GM23338 (cell line): ENCODE data around the gene ALDH18A1. TPM values are rescaled to one million over a fixed set of nuclear protein-coding genes. Genes with fewer than 3 reads are reported as not detected.

ENCODE experiments used
- ATAC-seq: fragments of 200-7000 bp; cut with Tn5 transposase; 3 replicates; pipeline ENCODE4 v1.9.1; 2020
- DNase-seq: peaks from one replicate; pipeline ENCODE4 v3.0.0-alpha.2; 2015; ENCODE audit warnings: low spot score
- H2AFZ ChIP-seq: fragments of 200-600 bp; sonication (generic); 2 replicates; pipeline ENCODE4 v1.8.0; 2016; ENCODE audit warnings: antibody characterized with exemption, mild to moderate bottlenecking, moderate library complexity
- H3F3A ChIP-seq: fragments of 200-600 bp; sonication (generic); replicated peaks from 2 replicates; pipeline ENCODE4 v1.8.0; 2017; ENCODE audit warnings: antibody characterized with exemption, mixed run types, low read depth
- H3K27ac ChIP-seq: fragments of 200-600 bp; sonication (generic); 2 replicates; pipeline ENCODE4 v1.6.1; 2016; ENCODE audit warnings: low read depth
- H3K27me3 ChIP-seq: fragments of 200-600 bp; sonication (generic); 2 replicates; pipeline ENCODE4 v1.8.0; 2016; ENCODE audit warnings: mild to moderate bottlenecking, mixed run types, moderate library complexity; ENCODE audit not compliant: insufficient read depth
- H3K36me3 ChIP-seq: fragments of 200-600 bp; sonication (generic); 2 replicates; pipeline ENCODE4 v1.8.0; 2016; ENCODE audit warnings: mild to moderate bottlenecking; ENCODE audit not compliant: insufficient read depth
- H3K4me1 ChIP-seq: fragments of 200-600 bp; sonication (generic); 2 replicates; pipeline ENCODE4 v1.8.0; 2016; ENCODE audit warnings: mild to moderate bottlenecking, moderate library complexity; ENCODE audit not compliant: insufficient read depth
- H3K4me2 ChIP-seq: fragments of 200-600 bp; sonication (generic); 2 replicates; pipeline ENCODE4 v1.7.1; 2017; ENCODE audit warnings: mixed run types
- H3K4me3 ChIP-seq: fragments of 200-600 bp; sonication (generic); 2 replicates; pipeline ENCODE4 v1.6.1; 2016; ENCODE audit warnings: mixed run types
- H3K79me2 ChIP-seq: fragments of 200-600 bp; sonication (generic); replicated peaks from 2 replicates; pipeline ENCODE4 v1.8.0; 2017; ENCODE audit warnings: mild to moderate bottlenecking; ENCODE audit not compliant: insufficient read depth
- H3K9me2 ChIP-seq: fragments of 200-600 bp; sonication (generic); 2 replicates; pipeline ENCODE4 v1.8.0; 2017; ENCODE audit not compliant: insufficient read depth
- H4K20me1 ChIP-seq: fragments of 200-600 bp; sonication (generic); replicated peaks from 2 replicates; pipeline ENCODE4 v1.8.0; 2017; ENCODE audit warnings: mild to moderate bottlenecking; ENCODE audit not compliant: insufficient read depth
- H3K27ac Mint-ChIP-seq: 2 replicates; pipeline ENCODE4 v1.8.0; 2020; ENCODE audit warnings: inconsistent platforms, mild to moderate bottlenecking, moderate library complexity, mixed read lengths
- H3K27me3 Mint-ChIP-seq: 3 replicates; pipeline ENCODE4 v1.8.0; 2022; ENCODE audit warnings: low read depth, mild to moderate bottlenecking, moderate library complexity, mixed read lengths, inconsistent platforms; ENCODE audit not compliant: insufficient read depth, poor library complexity
- H3K36me3 Mint-ChIP-seq: 3 replicates; pipeline ENCODE4 v1.8.0; 2021; ENCODE audit warnings: low read depth, mild to moderate bottlenecking, inconsistent platforms, moderate library complexity, mixed read lengths
- H3K4me1 Mint-ChIP-seq: 3 replicates; pipeline ENCODE4 v1.8.0; 2020; ENCODE audit warnings: mild to moderate bottlenecking, inconsistent platforms, mixed read lengths
- H3K4me3 Mint-ChIP-seq: 3 replicates; pipeline ENCODE4 v1.8.0; 2021; ENCODE audit warnings: moderate library complexity, mild to moderate bottlenecking, inconsistent platforms, mixed read lengths
- H3K9me3 Mint-ChIP-seq: 3 replicates; pipeline ENCODE4 v1.8.0; 2020; ENCODE audit warnings: moderate library complexity, mild to moderate bottlenecking, inconsistent platforms, mixed read lengths
- CREB1 ChIP-seq: fragments of 250-450 bp; sonication (Bioruptor Pico); IDR thresholded peaks from 2 replicates; pipeline ENCODE4 v1.5.0; 2020; ENCODE audit warnings: low read depth, mild to moderate bottlenecking, moderate library complexity
- CTCF ChIP-seq, 2 experiments: fragments of 200-600 bp in 1 of 2; sonication (generic) in 1 of 2; conservative IDR thresholded peaks; 2 replicates each; pipeline versions ENCODE4 v1.5.1 to v1.6.1; 2016 to 2017; ENCODE audit warnings: antibody characterized with exemption in 2 of 2, low read depth in 2 of 2, mild to moderate bottlenecking in 2 of 2, moderate library complexity in 1 of 2
- NANOG ChIP-seq: IDR thresholded peaks from 2 replicates; pipeline ENCODE4 v1.6.1; 2016; ENCODE audit warnings: antibody characterized with exemption, borderline replicate concordance
- polyA plus RNA-seq: library from polyadenylated mRNA; unstranded; fragments of >200 nt; fragmentation: Nextera tagmentation; extraction: Ambion mirVana; gene quantifications from 2 replicates; pipeline ENCODE4 v1.2.1, GENCODE V29; 2016
- total RNA-seq: library from RNA; depleted of rRNA; stranded (reverse); fragments of >200 nt; shearing (Covaris generic); gene quantifications from 2 replicates; pipeline ENCODE4 v1.2.3, GENCODE V29; 2014
- TF ChIP-seq, protein P1 (sequence below): fragments of 250-450 bp; sonication (Bioruptor Pico); IDR thresholded peaks from 2 replicates; pipeline ENCODE4 v1.5.0; 2020; ENCODE audit warnings: mild to moderate bottlenecking, moderate library complexity

The ALDH18A1 gene
- total and polyA plus RNA-seq, 2 experiments from 2014 or later, result 35.1 to 117 TPM

DNA sequence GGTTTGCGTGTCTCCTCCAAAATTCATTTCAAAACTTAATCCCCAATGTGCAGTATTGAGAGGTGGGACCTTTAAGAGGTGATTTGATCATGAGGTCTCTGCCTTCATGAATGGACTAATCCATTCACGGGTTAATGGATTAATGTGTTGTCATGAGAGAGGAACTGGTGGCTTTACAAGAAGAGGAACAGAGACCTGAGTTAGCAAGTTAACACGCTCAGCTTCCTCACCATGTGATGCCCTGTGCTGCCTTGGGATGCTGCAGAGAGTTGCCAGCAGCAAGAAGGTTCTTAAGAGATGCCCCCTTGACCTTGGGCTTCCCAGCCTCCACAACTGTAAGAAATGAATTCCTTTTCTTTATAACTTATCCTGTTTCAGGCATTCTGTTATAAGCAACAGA is 40.9 kb upstream of the ALDH18A1 start:
- peaks cover 10% of the 10 kb centered on the region; the same call in 2 of the 3 replicates for H3K4me1 Mint-ChIP-seq

More for the DNA sequence above, 40.9 kb upstream of the ALDH18A1 start:
- Histone ChIP-seq H3K4me3 (no peak overlapping the region), H2AFZ (no peak overlapping the region), H3F3A (no peaks in the 10 kb centered on the region), H3K9me2 (peaks cover 3% of the 10 kb centered on the region; the same call in 1 of the 2 replicates), H3K27ac (no peak overlapping the region), H3K27me3 (no peaks in the 10 kb centered on the region), H3K79me2 (peaks cover 9% of the 10 kb centered on the region), H3K4me2 (no peak overlapping the region), H4K20me1 (no peaks in the 10 kb centered on the region), H3K36me3 (peaks cover 5% of the 10 kb centered on the region; the same call in 1 of the 2 replicates), H3K4me1 (peaks cover 7% of the 10 kb centered on the region; the same call in 1 of the 2 replicates)
- Mint-ChIP-seq H3K4me3 (no peak overlapping the region), H3K27me3 (peaks cover 2% of the 10 kb centered on the region), H3K9me3 (peaks cover 23% of the 10 kb centered on the region), H3K27ac (no peak overlapping the region), H3K36me3 (0 out of 3 replicates have a peak, but pooled peaks cover 4% of the 10 kb centered on the region)
- ATAC-seq (no peak), DNase-seq (no peak)
- TF ChIP-seq, protein P1, sequence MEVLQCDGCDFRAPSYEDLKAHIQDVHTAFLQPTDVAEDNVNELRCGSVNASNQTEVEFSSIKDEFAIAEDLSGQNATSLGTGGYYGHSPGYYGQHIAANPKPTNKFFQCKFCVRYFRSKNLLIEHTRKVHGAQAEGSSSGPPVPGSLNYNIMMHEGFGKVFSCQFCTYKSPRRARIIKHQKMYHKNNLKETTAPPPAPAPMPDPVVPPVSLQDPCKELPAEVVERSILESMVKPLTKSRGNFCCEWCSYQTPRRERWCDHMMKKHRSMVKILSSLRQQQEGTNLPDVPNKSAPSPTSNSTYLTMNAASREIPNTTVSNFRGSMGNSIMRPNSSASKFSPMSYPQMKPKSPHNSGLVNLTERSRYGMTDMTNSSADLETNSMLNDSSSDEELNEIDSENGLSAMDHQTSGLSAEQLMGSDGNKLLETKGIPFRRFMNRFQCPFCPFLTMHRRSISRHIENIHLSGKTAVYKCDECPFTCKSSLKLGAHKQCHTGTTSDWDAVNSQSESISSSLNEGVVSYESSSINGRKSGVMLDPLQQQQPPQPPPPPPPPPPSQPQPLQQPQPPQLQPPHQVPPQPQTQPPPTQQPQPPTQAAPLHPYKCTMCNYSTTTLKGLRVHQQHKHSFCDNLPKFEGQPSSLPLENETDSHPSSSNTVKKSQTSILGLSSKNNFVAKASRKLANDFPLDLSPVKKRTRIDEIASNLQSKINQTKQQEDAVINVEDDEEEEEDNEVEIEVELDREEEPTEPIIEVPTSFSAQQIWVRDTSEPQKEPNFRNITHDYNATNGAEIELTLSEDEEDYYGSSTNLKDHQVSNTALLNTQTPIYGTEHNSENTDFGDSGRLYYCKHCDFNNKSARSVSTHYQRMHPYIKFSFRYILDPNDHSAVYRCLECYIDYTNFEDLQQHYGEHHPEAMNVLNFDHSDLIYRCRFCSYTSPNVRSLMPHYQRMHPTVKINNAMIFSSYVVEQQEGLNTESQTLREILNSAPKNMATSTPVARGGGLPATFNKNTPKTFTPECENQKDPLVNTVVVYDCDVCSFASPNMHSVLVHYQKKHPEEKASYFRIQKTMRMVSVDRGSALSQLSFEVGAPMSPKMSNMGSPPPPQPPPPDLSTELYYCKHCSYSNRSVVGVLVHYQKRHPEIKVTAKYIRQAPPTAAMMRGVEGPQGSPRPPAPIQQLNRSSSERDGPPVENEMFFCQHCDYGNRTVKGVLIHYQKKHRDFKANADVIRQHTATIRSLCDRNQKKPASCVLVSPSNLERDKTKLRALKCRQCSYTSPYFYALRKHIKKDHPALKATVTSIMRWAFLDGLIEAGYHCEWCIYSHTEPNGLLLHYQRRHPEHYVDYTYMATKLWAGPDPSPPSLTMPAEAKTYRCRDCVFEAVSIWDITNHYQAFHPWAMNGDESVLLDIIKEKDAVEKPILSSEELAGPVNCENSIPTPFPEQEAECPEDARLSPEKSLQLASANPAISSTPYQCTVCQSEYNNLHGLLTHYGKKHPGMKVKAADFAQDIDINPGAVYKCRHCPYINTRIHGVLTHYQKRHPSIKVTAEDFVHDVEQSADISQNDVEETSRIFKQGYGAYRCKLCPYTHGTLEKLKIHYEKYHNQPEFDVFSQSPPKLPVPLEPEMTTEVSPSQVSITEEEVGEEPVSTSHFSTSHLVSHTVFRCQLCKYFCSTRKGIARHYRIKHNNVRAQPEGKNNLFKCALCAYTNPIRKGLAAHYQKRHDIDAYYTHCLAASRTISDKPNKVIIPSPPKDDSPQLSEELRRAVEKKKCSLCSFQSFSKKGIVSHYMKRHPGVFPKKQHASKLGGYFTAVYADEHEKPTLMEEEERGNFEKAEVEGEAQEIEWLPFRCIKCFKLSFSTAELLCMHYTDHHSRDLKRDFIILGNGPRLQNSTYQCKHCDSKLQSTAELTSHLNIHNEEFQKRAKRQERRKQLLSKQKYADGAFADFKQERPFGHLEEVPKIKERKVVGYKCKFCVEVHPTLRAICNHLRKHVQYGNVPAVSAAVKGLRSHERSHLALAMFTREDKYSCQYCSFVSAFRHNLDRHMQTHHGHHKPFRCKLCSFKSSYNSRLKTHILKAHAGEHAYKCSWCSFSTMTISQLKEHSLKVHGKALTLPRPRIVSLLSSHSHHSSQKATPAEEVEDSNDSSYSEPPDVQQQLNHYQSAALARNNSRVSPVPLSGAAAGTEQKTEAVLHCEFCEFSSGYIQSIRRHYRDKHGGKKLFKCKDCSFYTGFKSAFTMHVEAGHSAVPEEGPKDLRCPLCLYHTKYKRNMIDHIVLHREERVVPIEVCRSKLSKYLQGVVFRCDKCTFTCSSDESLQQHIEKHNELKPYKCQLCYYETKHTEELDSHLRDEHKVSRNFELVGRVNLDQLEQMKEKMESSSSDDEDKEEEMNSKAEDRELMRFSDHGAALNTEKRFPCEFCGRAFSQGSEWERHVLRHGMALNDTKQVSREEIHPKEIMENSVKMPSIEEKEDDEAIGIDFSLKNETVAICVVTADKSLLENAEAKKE (CRISPR knock-in tag), result no peak
- TF ChIP-seq CTCF (conservative IDR thresholded peaks at IDR 0.05; ENCODE audit: low read depth in 2 of 2) (no peak), CREB1 (no peak), NANOG (no peak)
